ENCODE measurements around the gene LSM12.
"Not testable (repeated sequence)": the region's sequence is repeated elsewhere in the genome, so short reads cannot be mapped to it uniquely, and the experiment has no call there.

LSM12 gene

DNA sequence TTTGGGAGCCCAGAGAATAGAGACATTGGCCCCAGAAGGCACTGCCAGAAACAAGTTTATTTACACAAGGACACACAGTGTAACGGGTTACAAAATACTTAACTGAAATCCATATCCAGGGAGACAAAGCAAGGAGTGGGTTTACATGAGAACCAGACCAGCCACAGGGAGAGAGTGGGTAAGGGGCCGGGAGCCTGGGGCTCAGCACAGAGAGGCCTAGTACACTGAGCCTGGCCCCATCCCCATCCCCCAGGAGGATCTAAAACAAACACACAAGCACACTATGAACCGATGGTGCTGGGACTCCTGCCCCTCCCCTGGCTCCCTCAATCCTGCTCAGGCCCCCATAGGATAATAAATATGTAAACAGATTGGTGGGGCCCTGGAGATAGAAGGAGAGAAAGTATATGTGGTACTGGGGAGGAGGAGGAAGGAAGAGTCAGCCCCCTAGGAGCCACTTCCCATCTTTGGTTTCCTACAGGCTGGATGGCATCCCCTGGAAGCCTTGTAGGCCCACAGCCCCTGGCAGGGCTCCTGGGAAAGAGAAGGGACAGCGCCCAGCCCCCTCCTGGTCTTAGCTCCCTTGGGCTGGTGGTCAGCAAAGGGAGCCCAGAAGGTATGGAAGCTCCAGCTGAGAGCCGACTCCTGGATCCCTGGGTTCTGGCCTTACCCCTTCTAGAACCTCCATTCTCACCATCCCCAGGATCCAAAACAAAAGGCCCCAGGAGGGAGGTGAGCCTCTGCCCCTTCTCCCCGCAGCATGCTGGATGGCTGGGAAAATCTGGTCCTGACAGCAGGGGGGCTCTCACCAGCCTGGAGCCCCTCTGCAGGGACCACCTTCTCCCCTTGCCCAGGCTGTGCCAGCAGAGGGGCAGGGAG is 10.5 kb upstream of the LSM12 start:
- DNase-seq (ENCODE audit: low spot score): no peak

DNA sequence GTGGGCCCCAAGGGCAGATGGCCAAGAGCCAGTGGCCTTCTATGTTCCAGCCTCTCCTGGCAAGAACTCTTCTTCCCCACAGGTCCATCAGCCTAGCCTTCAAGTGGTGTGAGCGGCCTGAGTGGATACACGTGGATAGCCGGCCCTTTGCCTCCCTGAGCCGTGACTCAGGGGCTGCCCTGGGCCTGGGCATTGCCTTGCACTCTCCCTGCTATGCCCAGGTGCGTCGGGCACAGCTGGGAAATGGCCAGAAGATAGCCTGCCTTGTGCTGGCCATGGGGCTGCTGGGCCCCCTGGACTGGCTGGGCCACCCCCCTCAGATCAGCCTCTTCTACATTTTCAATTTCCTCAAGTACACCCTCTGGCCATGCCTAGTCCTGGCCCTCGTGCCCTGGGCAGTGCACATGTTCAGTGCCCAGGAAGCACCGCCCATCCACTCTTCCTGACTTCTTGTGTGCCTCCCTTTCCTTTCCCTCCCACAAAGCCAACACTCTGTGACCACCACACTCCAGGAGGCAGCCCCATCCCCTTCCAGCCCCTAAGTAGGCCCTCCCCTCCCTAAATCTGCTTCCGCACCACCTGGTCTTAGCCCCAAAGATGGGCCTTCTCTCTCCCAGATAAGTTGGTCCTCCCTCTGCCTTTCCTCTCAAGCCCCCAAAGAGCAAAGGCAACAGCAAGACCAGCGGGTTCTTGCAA is 9.3 kb upstream of the LSM12 start:
- DNase-seq (ENCODE audit: low spot score): no peak

DNA sequence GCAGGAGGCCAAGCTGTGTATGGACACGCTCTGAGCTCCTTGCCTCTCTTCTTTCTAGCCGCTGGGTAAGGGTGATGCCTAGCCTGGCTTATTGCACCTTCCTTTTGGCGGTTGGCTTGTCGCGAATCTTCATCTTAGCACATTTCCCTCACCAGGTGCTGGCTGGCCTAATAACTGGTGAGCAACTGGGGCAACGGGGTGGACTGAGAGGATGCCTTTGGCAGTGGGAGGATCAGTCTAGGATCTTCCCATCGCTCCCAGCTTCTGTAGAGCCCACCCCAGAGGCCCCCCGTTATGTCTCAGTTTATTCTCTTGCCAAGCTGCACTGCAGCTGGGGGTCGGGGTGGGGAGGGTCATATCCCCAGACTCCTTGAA is 8.4 kb upstream of the LSM12 start:
- DNase-seq (ENCODE audit: low spot score): no peak

DNA sequence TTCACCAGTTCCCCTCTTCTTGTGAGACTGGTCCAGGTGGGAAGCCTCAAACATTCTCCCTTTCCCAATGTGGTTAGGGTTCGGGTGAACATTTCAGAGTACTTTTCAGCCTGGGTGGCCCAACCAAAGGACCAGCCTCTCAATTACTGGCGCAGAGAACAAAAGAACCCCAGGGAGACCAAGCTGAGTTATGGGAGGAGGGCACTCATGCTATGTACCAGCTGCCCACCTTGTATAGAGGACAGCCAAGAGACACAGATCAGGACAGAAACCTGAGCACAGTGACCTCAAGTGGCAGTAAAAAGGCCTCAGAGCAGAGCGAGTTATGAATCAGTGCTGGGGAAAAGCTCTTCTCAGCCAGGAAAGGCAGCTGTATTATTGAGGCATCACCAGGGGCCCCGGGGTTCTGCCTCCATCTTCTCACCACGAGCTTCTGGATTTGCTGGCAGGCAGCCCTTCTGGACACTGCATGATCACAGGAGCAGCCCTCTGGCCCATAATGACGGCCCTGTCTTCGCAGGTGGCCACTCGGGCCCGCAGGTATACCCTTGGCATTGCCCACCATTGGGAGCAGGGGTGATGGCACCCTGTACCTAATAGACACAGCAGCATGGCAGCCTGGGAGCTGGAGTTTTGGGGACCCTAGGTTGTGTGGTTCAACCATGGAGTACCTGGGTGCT is 7.9 kb upstream of the LSM12 start:
- DNase-seq (ENCODE audit: low spot score): no peak

DNA sequence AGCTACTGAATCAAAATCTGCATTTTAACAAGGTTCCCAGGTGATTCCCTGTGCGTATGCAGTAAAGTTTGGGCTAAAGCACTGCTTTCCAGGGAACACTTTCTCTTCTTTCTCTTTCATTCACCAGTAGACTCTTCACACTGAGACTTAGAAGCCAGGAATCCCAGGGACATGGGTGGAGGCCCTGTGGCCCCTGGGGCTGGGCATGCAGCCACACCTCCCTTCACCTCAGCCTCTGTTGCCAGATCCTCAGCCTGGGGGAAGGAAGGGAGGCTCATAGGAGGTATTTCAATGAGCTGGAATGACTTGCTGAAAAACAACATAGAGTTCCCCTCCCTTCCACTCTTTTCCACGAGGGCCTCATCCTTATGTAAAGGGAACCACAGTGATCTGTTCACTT is 5.3 kb upstream of the LSM12 start:
- DNase-seq (ENCODE audit: low spot score): no peak

DNA sequence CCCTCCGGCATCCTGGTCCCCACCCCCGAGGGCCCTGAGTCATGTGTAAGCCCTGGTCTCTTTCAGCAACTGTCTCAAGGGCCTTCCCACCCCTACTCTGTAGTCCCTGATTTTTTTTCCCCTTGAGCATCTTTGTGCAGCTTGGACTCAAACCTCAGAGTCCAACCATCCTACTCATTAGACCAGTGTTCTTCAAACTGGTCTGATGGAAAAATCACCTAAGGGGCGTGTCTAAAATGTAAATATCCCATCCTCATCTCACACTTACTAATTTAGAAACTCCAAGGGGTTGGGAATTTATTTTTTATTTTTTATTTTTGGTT is 4.7 kb upstream of the LSM12 start:
- DNase-seq (ENCODE audit: low spot score): no peak

DNA sequence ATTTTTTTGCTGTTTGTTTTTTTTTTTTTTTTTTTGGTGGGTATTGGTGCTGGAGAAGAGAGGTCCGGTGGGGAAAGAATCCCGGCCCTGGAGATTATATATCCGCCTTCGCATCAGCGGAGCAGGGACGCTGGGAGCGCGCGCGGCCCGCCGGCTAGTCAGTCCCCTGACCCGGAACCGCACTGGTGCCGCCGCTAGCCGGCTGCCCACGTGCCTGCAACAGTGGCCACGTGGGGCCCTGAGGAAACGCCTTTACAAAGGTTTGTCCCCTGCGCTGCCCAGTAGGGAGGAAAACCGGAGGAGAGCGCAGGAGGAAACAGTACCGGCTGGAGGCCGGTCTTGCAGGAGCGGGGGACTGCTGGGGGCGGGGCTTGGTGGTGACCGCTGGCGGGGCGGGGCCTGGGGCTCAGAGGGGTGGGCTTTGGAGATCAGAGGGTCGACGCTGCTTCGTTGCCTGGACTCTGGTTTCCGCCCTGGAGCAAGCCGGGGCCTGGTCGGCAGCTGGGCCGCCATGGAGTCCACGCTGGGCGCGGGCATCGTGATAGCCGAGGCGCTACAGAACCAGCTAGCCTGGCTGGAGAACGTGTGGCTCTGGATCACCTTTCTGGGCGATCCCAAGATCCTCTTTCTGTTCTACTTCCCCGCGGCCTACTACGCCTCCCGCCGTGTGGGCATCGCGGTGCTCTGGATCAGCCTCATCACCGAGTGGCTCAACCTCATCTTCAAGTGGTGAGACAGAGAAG is 4.2 kb upstream of the LSM12 start, which contains the start of gene G6PC3:
TSS of gene G6PC3 (plus strand) at position 281 of the 743 bp plus-strand sequence. CDS start at position 512, 231 bp downstream.
- peak; percentile 96 for DNase-seq (ENCODE audit: low spot score)

DNA sequence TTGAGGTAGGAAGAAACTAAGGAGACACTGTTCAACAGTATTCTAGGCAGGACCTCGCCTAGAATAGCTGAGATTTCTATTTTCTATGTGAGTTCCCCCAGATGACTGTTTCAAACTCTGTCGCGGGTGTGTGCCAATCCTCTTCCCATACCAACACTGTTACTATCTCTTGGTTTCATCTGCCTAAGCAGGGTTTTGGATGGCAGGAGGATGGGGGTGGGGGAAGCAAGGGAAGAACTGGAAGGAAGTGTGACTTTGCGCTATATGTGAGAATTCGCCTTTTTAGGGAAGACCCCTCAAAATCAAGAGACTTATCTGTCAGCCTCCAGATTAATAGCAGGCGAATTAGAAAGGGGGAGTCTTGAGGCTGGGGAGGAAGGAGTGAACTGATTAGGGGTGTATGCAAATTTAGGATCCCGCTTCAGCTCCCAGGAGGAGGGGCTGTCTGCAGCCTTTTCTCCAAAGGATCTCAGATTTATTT is 3.5 kb upstream of the LSM12 start:
- no peak for DNase-seq (ENCODE audit: low spot score)

DNA sequence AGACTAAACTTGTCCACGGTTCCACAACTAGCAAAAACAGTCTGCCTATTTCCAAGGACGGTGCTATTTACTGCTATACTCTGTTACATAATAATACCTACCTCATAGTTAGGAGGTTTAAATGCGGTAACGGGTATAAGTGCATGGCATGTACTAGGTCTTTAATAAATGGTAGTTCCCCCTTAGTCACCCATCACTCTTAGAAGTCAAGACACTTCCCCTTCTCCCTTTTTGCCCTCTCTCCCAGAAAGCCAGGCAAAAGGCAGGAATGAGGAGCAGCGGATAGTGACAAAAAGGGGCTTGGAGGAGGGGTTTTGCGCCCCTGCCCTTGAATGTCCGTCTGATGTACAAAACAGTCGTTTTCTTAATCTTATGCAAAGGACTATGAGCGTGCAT is 1.1 kb upstream of the LSM12 start:
- no peak for DNase-seq (ENCODE audit: low spot score)

DNA sequence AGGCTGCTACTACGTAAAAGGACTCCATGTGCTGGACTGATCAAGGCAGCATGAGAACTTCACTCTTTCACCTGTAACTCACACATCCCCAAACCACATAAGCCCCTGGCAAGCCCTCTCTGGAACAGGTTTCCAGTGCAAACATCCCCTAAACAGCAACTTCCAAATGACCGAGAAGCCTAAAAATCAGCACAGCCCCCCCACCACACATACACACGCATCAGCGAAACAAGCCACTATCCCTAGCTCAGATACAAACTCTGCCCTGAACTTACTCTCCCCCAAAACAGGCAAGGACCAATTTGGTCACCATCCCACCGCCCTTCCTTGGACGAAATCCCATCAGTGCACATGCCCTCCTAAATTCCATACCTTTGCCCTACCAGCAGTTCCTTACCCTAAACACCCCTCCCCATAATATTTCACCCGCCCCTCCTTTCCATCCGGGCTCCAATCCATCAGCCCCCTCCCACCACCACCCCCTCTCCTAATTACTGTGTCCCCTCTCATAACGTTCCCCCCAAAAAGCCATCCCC is 735 bp downstream of the LSM12 start:
- no peak for DNase-seq (ENCODE audit: low spot score)

DNA sequence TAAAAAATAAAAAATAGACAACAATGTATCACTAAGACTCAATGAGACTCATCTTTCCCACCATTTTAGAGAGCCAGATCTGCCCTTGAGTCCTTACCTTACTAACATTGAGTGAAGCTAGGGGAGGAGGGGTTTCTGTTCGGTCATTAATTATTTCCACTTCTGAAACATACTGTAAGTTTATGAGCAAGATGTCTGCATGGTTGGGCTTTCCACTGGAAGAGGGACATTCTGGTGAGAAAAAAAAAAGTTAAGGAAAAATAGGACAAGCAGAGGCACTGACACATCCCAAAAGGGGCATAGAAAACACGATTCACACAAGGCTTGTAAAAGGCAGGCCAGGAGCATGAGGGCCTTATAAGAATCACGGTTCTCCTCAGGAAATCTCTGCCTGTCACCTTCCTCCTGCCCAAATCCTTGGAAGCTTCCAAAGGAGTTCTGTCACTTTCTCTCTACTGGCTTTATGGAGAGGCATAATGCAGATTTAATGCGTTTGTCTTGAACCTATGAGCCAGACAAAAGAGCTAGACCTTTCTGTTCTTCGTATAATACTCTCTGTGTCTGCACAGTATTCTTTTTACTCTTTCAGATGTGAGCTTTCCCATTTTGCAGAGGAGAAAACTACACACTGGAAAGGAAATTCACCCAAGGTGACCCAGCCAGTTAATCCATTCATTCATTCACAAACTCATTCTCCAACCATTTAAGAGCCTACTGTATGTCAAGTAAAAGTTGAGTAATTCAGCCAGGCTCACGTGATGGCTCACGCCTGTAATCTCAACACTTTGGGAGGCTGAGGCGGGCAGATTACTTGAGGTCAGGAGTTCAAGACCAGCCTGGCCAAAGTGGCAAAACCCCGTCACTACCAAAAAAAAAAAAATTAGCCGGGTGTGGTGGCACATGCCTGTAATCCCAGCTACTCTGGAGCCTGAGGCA is 2.5 kb downstream of the LSM12 start:
- no peak for DNase-seq (ENCODE audit: low spot score)

DNA sequence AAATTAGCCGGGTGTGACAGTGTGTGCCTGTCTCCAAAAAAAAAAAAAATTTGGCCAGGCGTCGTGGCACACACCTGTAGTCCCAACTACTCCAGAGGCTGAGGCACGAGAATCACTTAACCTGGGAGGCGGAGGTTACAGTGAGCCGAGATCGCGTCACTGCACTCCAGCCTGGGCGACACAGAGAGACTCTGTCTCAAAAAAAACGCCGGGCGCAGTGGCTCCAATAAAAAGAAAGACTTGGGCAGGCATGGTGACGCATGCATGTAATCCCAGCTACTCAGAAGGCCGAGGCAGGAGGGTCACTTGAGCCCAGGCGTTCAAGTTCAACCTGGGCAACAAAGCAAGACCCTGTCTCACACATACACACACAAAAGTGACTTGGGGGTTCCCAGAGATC is 3.6 kb downstream of the LSM12 start:
- DNase-seq (ENCODE audit: low spot score): no peak

DNA sequence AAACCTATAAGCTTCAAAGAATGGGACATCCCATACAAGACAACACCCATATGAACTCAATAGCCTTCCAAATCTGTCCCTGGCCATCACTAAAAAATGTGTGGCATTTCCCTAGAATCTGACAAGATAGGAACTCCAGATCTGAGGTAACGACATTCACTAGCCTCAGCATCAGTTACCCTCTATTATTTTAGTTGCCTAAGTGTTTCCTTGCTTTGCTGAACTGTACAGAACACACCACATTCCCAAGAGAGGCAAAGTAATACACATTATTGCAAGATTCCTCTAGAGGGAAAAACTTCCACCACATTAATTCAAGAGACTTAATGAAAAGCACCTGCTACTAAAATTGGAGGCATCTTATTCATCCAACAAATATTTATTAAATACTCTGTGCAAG is 5.0 kb downstream of the LSM12 start:
- DNase-seq (ENCODE audit: low spot score): no peak

DNA sequence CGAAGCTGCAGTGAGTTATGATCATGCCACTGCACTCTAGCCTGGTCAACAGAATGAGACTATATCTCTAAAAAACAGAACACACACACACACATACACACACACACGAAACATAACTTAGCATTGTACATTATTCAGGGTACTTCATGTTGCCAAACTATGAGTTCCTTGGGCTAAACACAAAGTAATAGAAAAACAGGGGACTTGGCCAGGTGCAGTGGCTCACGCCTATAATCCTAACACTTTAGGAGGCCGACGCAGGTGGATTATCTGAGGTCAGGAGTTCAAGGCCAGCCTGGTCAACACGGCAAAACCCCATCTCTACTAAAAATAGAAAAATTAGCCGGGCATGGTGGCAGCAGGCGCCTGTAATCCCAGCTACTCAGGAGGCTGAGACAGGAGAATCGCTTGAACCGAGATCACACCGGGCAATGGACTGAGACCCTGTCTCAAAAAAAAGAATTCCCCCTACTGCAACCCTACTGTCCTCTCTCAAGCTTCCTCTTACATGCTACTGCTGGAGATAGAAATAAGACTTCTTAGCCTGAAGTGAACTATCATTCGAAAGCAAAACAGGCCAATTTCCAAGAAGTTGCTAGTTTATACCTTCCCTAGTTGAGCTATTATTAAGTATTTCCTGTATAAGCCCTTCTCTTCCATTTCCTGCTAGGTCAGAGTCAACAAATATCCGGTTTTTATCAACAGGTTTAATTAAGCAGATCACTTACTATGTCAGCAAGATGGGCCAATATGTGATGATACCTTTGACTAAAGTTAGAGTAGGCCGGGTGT is 7.2 kb downstream of the LSM12 start:
- DNase-seq (ENCODE audit: low spot score): no peak

DNA sequence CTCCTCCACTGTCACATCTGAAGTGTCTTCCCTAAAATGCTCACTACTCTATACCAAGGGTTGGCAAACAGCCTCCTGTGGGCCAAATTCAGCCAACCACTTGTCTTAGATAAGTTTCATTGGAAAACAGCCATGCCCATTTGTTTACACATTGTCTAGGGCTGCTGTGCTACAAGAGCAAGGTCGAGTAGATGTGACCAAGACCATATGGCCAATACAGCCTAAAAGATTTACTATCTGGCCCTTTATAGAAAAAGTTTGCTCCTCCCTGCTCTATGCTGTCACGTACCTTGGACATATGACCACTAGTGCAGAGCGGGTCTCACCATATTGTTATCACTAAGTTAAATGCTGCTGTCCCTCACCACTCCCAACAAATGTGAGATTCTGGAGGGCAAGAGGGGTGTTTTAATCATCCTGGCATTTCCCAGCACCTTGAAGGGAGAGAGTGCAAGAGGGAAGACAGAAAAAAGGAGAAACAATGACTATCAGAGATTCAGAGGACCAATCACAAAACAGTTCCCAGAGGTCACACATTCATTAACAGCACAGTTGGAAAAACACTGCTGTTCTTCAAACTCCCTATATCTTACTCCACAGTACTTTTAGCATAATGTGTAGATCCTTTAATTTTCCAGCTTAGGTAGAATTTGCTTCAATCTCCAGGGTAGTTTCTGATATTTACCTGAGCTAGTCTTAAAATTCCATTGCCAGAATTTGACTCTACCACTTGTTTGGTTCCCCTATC is 13.2 kb downstream of the LSM12 start:
- DNase-seq (ENCODE audit: low spot score): no peak

DNA sequence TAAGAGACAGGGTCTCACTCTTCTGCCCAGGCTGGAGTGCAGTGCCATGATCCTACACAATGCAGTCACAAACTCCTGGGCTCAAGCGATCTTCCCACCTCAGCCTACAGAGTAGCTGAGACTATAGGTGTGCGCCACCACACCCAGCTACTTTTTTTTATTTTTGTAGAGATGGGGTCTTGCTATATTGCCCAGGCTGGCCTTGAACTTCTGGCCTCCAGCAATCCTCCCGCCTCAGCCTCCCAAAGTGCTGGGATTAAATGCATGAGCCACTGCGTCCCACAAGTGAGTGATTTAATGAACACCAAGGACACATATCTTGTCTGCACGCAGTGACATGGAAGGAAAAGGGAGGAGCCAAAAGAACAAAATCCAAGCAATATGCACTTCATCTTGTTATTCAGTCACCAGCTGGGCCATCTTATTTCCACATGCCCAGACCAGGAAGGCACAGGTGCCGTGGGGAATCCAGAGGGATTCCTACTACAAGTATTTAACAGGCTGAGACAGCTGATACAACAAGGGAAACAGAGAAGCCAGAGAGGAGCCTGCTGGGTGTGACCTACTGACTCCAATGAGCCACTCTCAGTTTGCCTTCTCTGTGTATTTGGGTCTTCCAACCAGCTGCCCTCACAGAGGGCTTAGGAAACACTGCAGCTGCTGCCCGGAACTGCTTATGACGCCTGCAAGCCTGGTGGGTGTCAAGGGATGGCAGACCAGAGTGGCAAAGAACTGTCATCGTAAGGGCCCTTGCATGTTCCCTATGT is 17.0 kb downstream of the LSM12 start:
- no peak for DNase-seq (ENCODE audit: low spot score)

DNA sequence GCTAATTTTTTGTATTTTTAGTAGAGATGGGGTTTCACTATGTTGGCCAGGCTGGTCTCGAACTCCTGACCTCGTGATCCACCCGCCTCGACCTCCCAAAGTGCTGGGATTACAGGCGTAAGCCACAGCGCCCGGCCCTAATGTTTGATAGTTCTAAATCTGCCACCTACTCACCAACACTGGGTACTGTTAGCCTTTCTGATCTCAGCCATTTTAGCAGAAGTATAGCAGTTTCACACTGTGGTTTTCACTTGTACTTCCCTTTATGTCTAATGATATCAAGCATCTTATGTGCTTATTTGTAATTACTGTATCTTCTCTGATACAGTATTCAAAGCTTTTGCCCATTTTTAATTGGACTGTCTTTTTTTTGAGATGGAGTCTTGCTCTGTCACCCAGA is 19.6 kb downstream of the LSM12 start:
- not testable (repeated sequence) for DNase-seq (ENCODE audit: low spot score)

DNA sequence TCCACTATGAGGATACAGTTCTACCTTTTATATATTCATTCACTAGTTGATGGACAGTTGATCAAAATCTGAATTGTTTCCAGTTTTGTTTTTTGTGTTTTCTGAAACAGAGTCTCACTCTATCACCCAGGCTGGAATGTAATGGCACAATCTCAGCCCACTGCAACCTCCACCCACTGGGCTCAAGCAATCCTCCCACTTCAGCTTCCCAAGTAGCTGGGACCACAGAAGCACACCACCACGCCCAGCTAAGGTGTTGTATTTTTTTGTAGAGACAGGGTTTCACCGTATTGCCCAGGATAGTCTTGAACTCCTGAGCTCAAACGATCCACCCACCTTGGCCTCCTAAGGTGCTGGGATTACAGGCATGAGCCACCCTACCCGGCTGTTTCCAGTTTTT is 21.0 kb downstream of the LSM12 start:
- DNase-seq (ENCODE audit: low spot score): no peak

Measured in AG08396 (cell line).